ENCODE data around the gene ZDHHC14.

The ZDHHC14 gene

DNA sequence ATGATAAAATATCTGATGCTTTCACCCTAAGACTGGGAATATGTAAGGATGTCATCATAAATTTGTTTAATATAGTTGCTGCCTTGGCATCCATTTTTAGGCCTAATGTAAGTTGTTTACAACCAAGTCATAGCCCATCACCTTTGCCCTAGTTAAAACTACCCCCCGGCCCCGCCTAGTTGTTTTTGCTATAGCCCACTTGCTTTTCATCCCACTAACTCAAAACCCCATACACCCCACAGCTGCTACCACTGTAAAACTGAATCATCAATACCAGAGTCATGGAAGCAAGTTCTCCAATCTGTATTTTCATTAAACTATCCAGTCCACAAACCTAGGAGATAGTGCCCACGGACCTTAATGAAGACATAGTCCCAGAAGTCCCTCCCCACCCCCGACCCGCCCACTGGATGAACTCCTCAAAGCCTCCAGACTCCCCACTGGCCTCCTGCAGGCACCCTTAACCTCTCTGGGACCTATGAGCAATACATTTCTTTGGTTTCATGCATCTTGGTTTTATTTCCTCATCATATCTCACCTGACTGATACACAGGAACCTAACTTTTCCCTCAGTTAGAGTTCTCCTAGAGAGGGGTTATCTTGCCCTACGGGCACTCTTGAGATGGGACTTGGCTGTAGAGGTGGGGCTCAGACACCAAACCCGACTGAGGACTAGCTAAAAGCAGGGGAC is 12.5 kb upstream of the ZDHHC14 start:
- no peak for DNase-seq (ENCODE audit: low read depth)
- H3K4me3 ChIP-seq (ENCODE audit: low read depth, low read length), result no peak overlapping the region
- TF ChIP-seq CTCF (IDR thresholded peaks at IDR 0.05; ENCODE audit: control insufficient read depth, extremely low read depth, insufficient read depth), result no peak

- H3K4me3 ChIP-seq (ENCODE audit: low read depth, low read length), result no peak overlapping the region
- TF ChIP-seq CTCF (IDR thresholded peaks at IDR 0.05; ENCODE audit: control insufficient read depth, extremely low read depth, insufficient read depth), result no peak
- DNase-seq (ENCODE audit: low read depth), result no peak
Observed at GRCh38 chr6:157370755-157371154, 10.2 kb upstream of the ZDHHC14 start.

- H3K4me3 ChIP-seq (ENCODE audit: low read depth, low read length), result no peak overlapping the region
- no peak for TF ChIP-seq CTCF (IDR thresholded peaks at IDR 0.05; ENCODE audit: control insufficient read depth, extremely low read depth, insufficient read depth)
- no peak for DNase-seq (ENCODE audit: low read depth)
Observed at GRCh38 chr6:157372501-157373280, 8.3 kb upstream of the ZDHHC14 start.

GRCh38 chr6:157374889-157375443 is 6.0 kb upstream of the ZDHHC14 start:
- no peak overlapping the region for H3K4me3 ChIP-seq (ENCODE audit: low read depth, low read length)
- no peak for DNase-seq (ENCODE audit: low read depth)
- TF ChIP-seq CTCF (IDR thresholded peaks at IDR 0.05; ENCODE audit: control insufficient read depth, extremely low read depth, insufficient read depth), result no peak

- no peak overlapping the region for H3K4me3 ChIP-seq (ENCODE audit: low read depth, low read length)
- no peak for DNase-seq (ENCODE audit: low read depth)
- TF ChIP-seq CTCF (IDR thresholded peaks at IDR 0.05; ENCODE audit: control insufficient read depth, extremely low read depth, insufficient read depth), result no peak
Observed at GRCh38 chr6:157376241-157376640, 4.7 kb upstream of the ZDHHC14 start.

- no peak for DNase-seq (ENCODE audit: low read depth)
- H3K4me3 ChIP-seq (ENCODE audit: low read depth, low read length), result no peak overlapping the region
- no peak for TF ChIP-seq CTCF (IDR thresholded peaks at IDR 0.05; ENCODE audit: control insufficient read depth, extremely low read depth, insufficient read depth)
Observed at GRCh38 chr6:157376706-157377230, 4.2 kb upstream of the ZDHHC14 start.
